Measurements from ENCODE around the gene DTL. TPM values are rescaled to one million over a fixed set of nuclear protein-coding genes. Genes with fewer than 3 reads are reported as not detected.

Gene DTL
- total RNA-seq, 3 donors from 2014 or later (not counting 1 experiment from before 2014, with no cell fraction given) = 1.1 to 4.0 (median 3.3) TPM

- intact Hi-C loops (cut with micrococcal nuclease) = no loop called here
- H3K9me3 Mint-ChIP-seq = peaks cover 7 to 13% of the 10 kb centered on the region in 2 donors
- no peak overlapping the region for H3K4me3 ChIP-seq (ENCODE audit: low read length)
- 78% methylated on average over 6 of the region's 6 CpGs for WGBS (ENCODE audit: insufficient coverage)
- H3K9me3 ChIP-seq (ENCODE audit: control insufficient read depth, insufficient read depth, low read length) = peaks cover 3% of the 10 kb centered on the region
- no peak for DNase-seq
- ATAC-seq = no peak
- no peak overlapping the region for H3K27ac ChIP-seq (ENCODE audit: low read length)
- H3K27me3 ChIP-seq (ENCODE audit: control insufficient read depth, insufficient read depth, low read length) = no peaks in the 10 kb centered on the region
- peaks cover under 1% of the 10 kb centered on the region for H3K4me1 ChIP-seq (ENCODE audit: control insufficient read depth, insufficient read depth, low read length)
- H3K27me3 Mint-ChIP-seq (ENCODE audit: low read depth in 2 of 2) = no peaks in the 10 kb centered on the region
- no peaks in the 10 kb centered on the region for H3K36me3 ChIP-seq (ENCODE audit: control insufficient read depth, insufficient read depth, low read length)
- H3K4me1 Mint-ChIP-seq = peaks cover 0 to 4% of the 10 kb centered on the region in 2 donors
- peaks cover 23% of the 10 kb centered on the region for H3K36me3 Mint-ChIP-seq
- H3K27ac Mint-ChIP-seq = no peak overlapping the region
- TF ChIP-seq CTCF (IDR thresholded peaks at IDR 0.05) = no peak
- H3K4me3 Mint-ChIP-seq = no peak overlapping the region
Observed at GRCh38 chr1:212060632-212061472, 25.3 kb downstream of the DTL start.

- DNase-seq = peak in 1 of 2 donors; percentile 62
- H3K27me3 Mint-ChIP-seq (ENCODE audit: low read depth in 2 of 2) = no peaks in the 10 kb centered on the region
- no peak overlapping the region for H3K4me3 ChIP-seq (ENCODE audit: low read length)
- no peaks in the 10 kb centered on the region for H3K27me3 ChIP-seq (ENCODE audit: control insufficient read depth, insufficient read depth, low read length)
- no peak overlapping the region for H3K27ac Mint-ChIP-seq
- no peaks in the 10 kb centered on the region for H3K9me3 Mint-ChIP-seq
- no peaks in the 10 kb centered on the region for H3K36me3 ChIP-seq (ENCODE audit: control insufficient read depth, insufficient read depth, low read length)
- WGBS (ENCODE audit: insufficient coverage) = 88% methylated on average over 4 of the region's 5 CpGs
- peak; percentile 90 for TF ChIP-seq CTCF (IDR thresholded peaks at IDR 0.05)
- H3K36me3 Mint-ChIP-seq = peaks cover 3% of the 10 kb centered on the region
- H3K27ac ChIP-seq (ENCODE audit: low read length) = no peak overlapping the region
- no peaks in the 10 kb centered on the region for H3K9me3 ChIP-seq (ENCODE audit: control insufficient read depth, insufficient read depth, low read length)
- ATAC-seq = peak in 2 of 3 donors; percentile 60 to 67
- no peak overlapping the region for H3K4me3 Mint-ChIP-seq
- intact Hi-C loops (cut with micrococcal nuclease) = loop anchor here (1.0 to 2.0 kb wide), 4 partner anchors 228 to 394 kb away; no protein-coding TSS in a partner anchor
- H3K4me1 Mint-ChIP-seq = no peaks in the 10 kb centered on the region
- H3K4me1 ChIP-seq (ENCODE audit: control insufficient read depth, insufficient read depth, low read length) = no peaks in the 10 kb centered on the region
Observed at GRCh38 chr1:212062832-212063438, 27.4 kb downstream of the DTL start.

- Mint-ChIP-seq H3K36me3 (no peaks in the 10 kb centered on the region), H3K9me3 (no peaks in the 10 kb centered on the region), H3K4me3 (no peak overlapping the region), H3K4me1 (no peaks in the 10 kb centered on the region), H3K27me3 (ENCODE audit: low read depth in 2 of 2) (no peaks in the 10 kb centered on the region), H3K27ac (no peak overlapping the region)
- Histone ChIP-seq H3K27ac (ENCODE audit: low read length) (no peak overlapping the region), H3K4me1 (ENCODE audit: control insufficient read depth, insufficient read depth, low read length) (no peaks in the 10 kb centered on the region), H3K36me3 (ENCODE audit: control insufficient read depth, insufficient read depth, low read length) (no peaks in the 10 kb centered on the region), H3K27me3 (ENCODE audit: control insufficient read depth, insufficient read depth, low read length) (no peaks in the 10 kb centered on the region), H3K4me3 (ENCODE audit: low read length) (no peak overlapping the region), H3K9me3 (ENCODE audit: control insufficient read depth, insufficient read depth, low read length) (no peaks in the 10 kb centered on the region)
- ATAC-seq = no peak
- no peak for TF ChIP-seq CTCF (IDR thresholded peaks at IDR 0.05)
- intact Hi-C loops (cut with micrococcal nuclease) = no loop called here
- DNase-seq = no peak
- WGBS (ENCODE audit: insufficient coverage) = 100% methylated on average over 2 of the region's 3 CpGs
Observed at GRCh38 chr1:212067787-212068186, 32.2 kb downstream of the DTL start.
